HG03439 (cell line): Measurements from ENCODE around the gene WAC.

Experiments used
- ATAC-seq: cut with Tn5 transposase; IDR thresholded peaks from one replicate; pipeline ENCODE4 v1.9.1; 2021; ENCODE audit warnings: mild to moderate bottlenecking, moderate library complexity; ENCODE audit not compliant: unreplicated experiment

WAC gene

DNA sequence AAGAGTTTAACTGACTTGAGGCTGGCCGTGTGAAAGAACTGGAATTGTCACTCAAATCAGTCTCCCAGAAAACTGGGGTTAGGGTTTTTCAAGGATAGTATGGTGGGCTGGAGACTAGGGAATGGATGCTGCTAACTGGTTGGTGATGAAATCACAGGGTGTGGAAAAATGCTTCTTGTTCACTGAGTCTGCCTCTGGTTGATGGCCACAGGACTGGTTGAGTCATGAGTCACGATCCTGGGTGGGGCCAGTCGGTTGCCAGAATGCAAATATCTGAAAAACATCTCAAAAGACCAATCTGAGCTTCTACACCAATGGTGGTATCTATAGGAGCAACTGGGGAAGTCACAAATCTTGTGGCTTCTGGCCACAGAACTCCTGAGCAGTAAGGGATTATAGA, 128.1 kb downstream of the WAC start:
- ATAC-seq, result no peak

DNA sequence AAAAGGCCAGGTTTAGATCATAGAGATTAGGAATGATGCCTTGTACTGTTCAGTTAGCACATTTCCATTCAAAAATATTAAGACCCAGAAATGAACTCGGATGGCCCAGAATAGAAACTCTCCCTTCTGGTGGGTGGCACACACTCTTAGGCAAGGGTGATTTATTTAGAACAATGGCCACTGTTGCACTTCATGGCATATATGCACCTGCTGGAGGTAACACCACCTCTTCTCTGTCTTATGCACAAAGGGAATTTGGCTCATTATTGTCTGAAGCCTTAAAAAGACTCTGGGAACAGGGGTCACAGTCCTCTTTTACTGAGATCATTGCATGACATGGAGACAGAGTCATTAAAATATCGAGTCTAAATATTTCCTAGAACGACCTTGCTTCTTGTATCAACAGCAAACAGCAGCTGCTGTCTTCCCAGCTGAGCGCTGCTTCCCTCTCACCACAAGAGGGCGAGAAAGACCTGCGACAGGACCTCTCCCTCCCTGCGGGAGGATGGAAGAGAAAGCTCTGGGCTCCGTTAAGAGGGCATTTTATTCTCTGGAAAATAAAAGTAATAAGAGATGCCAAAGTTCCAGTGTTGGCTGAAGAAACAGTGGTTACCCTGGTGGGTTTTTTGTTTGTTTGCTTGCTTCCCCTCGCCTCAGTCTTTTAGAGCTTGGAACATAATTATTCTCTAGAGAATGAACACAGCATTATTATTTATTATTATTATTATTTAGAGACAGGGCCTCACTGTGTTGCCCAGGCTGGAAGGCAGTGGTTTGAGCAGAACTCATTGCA, 130.9 kb downstream of the WAC start:
- ATAC-seq, result peak; percentile 76

DNA sequence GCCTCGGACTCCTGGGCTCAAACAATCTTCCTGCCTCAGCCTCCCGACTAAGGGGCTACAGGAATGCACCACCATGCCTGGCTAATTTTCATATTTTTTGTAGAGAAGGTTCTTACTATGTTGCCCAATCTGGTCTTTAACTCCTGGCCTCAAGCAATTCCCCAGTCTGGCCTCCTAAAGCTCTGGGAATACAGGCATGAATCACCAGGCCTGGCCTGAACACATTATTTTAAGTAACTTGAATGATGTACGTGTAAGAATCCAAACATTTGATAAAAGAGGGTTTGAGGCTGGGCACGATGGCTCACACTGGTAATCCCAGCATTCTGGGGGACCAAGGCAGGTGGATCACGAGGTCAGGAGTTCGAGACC, 131.4 kb downstream of the WAC start:
- ATAC-seq, result no peak

DNA sequence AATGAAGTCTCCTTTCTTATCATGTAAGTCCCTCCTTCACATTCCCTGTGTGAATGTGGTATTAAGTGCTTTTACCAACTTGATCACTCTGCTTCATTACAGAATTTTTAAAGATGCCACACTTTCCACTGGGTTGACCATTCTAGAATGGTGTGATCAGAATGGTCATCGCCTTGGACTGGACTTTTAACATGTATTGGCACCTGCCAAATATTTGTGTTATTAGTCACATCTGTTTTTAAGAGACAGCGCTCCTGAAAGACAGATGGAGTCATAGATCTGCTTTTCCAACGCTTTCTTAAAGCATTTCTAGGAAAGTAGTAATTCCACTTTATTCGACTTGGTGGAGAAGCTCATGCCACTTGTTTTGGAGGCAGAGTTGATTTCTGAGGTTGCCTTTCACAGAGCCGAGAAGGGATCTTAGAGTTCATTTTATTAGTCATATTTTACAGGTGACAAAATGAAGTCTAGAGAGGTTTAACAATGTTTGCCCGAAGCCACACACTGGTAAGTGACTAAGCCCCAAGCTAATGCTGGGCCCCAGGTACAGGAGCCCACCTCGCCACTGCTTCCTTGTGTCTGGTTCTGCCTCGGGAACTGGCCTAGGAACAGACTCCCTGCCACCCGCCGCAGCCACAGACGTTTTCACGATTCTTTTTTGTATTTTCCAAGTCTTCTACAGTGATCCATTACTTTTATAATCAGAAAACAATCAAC, 134.0 kb downstream of the WAC start:
- no peak for ATAC-seq

DNA sequence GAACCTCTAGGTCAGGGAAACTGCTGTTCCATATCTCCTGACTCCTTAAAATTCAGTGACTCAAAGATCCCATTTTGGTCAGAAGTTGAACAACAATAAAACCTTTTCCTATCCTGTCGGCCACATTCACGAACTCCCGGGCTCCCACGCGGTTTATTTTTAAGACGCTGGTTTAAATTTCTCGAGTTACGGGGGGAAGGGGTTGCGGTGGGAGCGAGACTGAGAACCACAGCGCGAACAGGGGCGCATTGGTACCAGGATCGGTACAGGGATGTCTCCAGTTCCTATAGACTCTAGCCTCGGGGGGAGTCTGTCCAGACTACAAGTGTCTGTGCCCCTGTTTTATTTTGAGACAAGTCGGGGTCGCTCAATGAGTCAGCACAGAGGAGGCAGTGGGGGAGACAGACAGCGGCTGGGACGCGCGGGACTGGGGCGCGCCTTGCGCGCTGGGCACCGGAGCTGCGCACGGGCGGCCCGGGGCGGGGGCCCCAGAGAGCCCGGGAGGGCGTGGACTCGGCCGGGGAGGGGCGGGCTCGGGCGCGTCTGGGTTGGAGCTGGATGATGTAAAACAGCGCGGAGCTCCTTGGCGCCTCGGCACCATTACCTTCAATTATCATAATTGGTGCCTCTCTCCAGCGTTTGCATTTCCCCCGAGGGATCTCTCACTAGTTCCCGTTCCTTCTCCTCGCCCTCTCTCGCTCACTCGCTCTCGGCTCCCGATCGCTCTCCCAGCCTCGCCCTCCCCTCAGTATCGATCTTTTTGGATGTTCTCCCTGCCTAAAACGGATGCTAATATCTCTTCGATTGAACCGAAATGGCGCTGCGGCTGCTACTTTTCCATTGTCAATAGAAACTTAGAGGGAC, 135.7 kb downstream of the WAC start:
- ATAC-seq, result peak; percentile 45

DNA sequence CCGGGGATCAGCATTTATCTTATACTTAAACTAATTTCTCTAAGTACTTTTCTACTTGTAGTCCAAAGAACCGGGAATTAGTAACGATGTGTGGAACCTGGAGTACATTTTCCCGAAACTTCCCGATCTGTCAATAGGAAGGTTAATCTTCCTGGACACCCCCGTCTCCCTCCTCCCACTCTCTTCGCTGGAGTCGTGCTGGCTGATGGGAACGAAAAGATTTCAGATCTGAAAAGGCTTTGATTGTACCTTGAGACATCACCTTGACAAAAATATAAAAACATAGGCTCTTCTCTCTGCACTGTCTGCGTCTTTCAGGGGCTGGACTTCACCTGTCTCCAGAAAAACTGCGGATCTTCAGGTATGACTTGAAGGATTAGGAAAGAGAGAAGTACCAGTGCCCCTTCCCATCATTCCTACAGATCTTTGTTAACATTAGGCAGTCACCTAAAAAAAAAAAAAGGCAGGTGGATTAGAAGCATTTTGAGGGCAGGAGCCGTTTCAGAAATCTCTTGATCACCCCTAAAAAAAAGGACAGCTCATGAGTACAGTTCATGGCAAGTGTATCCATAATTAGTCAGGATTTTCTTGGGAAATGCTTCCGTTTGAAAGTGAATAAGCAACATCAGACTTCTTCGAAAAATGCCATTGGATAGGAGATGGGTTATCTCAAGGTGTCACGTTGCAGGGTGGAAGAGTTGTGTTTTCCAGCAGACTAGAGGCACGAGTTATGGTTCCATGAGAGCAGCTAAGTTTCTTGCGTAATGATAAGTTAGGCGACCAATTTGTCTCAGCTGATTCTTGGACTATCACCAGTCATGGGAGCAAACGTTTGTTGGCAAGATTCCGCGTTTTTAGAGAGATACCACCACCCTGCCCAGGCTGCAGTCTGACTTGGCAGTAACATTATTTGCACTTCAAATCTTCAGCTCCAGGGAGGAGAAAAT, 136.6 kb downstream of the WAC start:
- ATAC-seq, result no peak
